Fibroblast of lung (primary cell): ENCODE data around the gene MAL.

Experiments used
- EZH2 ChIP-seq: IDR thresholded peaks from 2 replicates; pipeline ENCODE4 v1.5.1; 2012; ENCODE audit warnings: low read length, control low read depth, mild to moderate bottlenecking; ENCODE audit errors: missing control alignments
- TF ChIP-seq, protein P1 (sequence below), 2 donors: IDR thresholded peaks in 1 of 2; conservative IDR thresholded peaks in 1 of 2; 1 replicate in 1 of 2; 2 replicates in 1 of 2; pipeline ENCODE4 v1.5.1; 2011 to 2012; ENCODE audit warnings: low read length in 2 of 2, control low read depth in 1 of 2, inconsistent platforms in 1 of 2, low read depth in 1 of 2, mild to moderate bottlenecking in 1 of 2

DNA sequence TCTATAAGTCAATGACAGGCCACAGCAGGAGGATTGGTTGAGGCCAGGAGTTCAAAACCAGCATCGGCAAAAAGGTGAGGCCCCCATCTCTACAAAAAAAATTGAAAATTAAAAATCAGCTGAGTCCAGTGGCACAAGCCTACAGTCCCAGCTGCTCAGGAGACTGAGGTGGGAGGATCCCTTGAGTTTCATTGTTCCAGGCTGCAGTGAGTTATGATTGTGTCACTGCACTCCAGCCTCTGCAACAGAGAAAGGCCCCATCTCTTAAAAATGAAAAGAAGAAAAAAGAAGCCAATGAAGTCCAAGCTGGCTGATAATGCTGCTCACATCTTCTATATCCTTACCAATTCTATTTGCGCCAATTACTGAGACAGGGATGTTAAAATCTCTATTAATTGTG is 57.0 kb downstream of the MAL start:
- TF ChIP-seq, protein P1, sequence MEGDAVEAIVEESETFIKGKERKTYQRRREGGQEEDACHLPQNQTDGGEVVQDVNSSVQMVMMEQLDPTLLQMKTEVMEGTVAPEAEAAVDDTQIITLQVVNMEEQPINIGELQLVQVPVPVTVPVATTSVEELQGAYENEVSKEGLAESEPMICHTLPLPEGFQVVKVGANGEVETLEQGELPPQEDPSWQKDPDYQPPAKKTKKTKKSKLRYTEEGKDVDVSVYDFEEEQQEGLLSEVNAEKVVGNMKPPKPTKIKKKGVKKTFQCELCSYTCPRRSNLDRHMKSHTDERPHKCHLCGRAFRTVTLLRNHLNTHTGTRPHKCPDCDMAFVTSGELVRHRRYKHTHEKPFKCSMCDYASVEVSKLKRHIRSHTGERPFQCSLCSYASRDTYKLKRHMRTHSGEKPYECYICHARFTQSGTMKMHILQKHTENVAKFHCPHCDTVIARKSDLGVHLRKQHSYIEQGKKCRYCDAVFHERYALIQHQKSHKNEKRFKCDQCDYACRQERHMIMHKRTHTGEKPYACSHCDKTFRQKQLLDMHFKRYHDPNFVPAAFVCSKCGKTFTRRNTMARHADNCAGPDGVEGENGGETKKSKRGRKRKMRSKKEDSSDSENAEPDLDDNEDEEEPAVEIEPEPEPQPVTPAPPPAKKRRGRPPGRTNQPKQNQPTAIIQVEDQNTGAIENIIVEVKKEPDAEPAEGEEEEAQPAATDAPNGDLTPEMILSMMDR (conservative IDR thresholded peaks at IDR 0.05 in 1 of 2, IDR thresholded peaks at IDR 0.05 in 1 of 2; ENCODE audit: low read depth in 1 of 2, low read length in 2 of 2), result no peak
- no peak for TF ChIP-seq EZH2
